Fibroblast of villous mesenchyme (primary cell): Measurements from ENCODE around the gene BPTF. TPM values are rescaled to one million over a fixed set of nuclear protein-coding genes. Genes with fewer than 3 reads are reported as not detected.

Experiments used
- DNase-seq: peaks from one replicate; pipeline ENCODE4 v3.0.0-alpha.2; 2010; ENCODE audit warnings: low read depth
- H3K4me3 ChIP-seq: 2 replicates; pipeline ENCODE4 v1.5.1; 2011; ENCODE audit warnings: low read depth, mild to moderate bottlenecking, low read length
- CTCF ChIP-seq: IDR thresholded peaks from 2 replicates; pipeline ENCODE4 v1.5.1; 2012; ENCODE audit warnings: low read depth, mild to moderate bottlenecking, low read length; ENCODE audit not compliant: insufficient read depth
- small RNA-seq: library from RNA; depleted of rRNA; stranded (forward); fragments of <200 nt; gene quantifications from one replicate; pipeline ENCODE3, GENCODE V24; 2012
- total RNA-seq: library from RNA; depleted of rRNA; stranded (reverse); fragments of >200 nt; gene quantifications from 2 replicates; pipeline ENCODE4 v1.2.3, GENCODE V29; 2012

Gene BPTF
- total RNA-seq, 1 donor = 56.1 TPM

DNA sequence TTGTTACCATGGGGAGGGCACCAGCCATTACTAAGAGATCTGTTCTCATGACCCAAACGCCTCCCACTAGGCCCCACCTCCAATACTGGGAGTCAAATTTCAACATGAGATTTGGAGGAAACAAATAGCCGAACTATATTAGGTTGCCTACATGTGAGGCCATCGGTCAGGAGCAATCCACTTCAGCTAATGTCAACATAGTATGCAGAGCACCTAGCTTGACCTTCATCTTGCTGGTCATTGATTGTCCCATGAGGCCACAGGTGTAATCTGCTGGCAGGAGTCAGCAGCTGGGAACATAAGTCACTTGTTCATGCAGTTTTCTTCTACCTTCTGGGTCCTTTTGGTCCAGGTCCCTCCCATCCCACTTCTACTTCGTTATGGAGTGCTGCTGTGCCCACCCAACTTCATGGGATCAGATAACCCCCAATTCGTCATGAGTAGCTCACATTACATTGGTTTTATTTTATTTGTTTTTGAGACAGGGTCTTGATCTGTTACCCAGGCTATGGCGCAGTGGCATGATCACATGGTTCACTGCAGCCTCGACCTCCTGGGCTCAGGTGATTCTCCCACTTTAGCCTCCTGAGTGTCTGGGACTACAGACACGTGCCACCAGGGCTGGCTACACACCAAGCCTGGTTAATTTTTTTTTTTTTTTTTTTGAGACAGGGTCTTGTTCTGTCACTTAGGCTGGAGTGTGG lies 204.4 kb downstream of the BPTF start:
- TF ChIP-seq CTCF = no peak
- DNase-seq = no peak
- no peak overlapping the region for H3K4me3 ChIP-seq

Small RNAs within 50 kb of the gene (small RNA-seq; reads per million reads assigned to genes)
- gene RN7SL622P = not detected

Other genes with a start within 250 kb of the BPTF start
- gene NOL11, start 107.6 kb upstream of the BPTF start, total RNA-seq = 37.7 and 57.4 TPM in 2 replicates
- gene C17orf58, start 171.0 kb downstream of the BPTF start, total RNA-seq = 10.6 and 12.5 TPM in 2 replicates
- 115 and 229 TPM in 2 replicates for gene KPNA2, start 210.2 kb downstream of the BPTF start, total RNA-seq